RWPE2 (cell line): ENCODE results near the gene TCF12.

Experiments
- ATAC-seq: fragments of 200-7000 bp; cut with Tn5 transposase; 3 replicates; pipeline ENCODE4 v1.9.1; 2021; ENCODE audit warnings: low read depth
- DNase-seq: peaks from one replicate; pipeline ENCODE4 v3.0.0-alpha.2; 2020; ENCODE audit warnings: low spot score
- H3K27ac ChIP-seq: fragments of 450-650 bp; 2 replicates; pipeline ENCODE4 v1.5.1; 2017; ENCODE audit warnings: mild to moderate bottlenecking; ENCODE audit not compliant: poor library complexity, severe bottlenecking
- H3K27me3 ChIP-seq: fragments of 250-450 bp; sonication (Bioruptor Pico); 2 replicates; pipeline ENCODE4 v1.5.1; 2021; ENCODE audit warnings: mild to moderate bottlenecking, moderate library complexity; ENCODE audit not compliant: insufficient read depth, poor library complexity, severe bottlenecking
- H3K36me3 ChIP-seq: fragments of 250-450 bp; sonication (Bioruptor Pico); 2 replicates; pipeline ENCODE4 v1.5.1; 2020; ENCODE audit warnings: low read depth, mild to moderate bottlenecking, moderate library complexity
- H3K4me1 ChIP-seq: fragments of 250-450 bp; sonication (Bioruptor Pico); 2 replicates; pipeline ENCODE4 v1.5.1; 2021; ENCODE audit warnings: mild to moderate bottlenecking, moderate library complexity; ENCODE audit not compliant: insufficient read depth, poor library complexity, severe bottlenecking
- H3K4me3 ChIP-seq: fragments of 250-450 bp; sonication (Bioruptor Pico); 2 replicates; pipeline ENCODE4 v1.5.1; 2021; ENCODE audit warnings: mild to moderate bottlenecking, moderate library complexity; ENCODE audit not compliant: severe bottlenecking
- H3K9me3 ChIP-seq: fragments of 250-450 bp; sonication (Bioruptor Pico); 2 replicates; pipeline ENCODE4 v1.5.1; 2021; ENCODE audit warnings: mild to moderate bottlenecking, moderate library complexity; ENCODE audit not compliant: severe bottlenecking
- CTCF ChIP-seq: fragments of 450-650 bp; IDR thresholded peaks from one replicate; pipeline ENCODE4 v1.5.1; 2017; ENCODE audit warnings: mild to moderate bottlenecking, moderate library complexity; ENCODE audit not compliant: poor library complexity, severe bottlenecking

The TCF12 gene

GRCh38 chr15:57079931-57080620 is 161.6 kb downstream of the TCF12 start:
- peak; percentile 17; the same call in 1 of the 3 replicates for ATAC-seq
- DNase-seq, result no peak

GRCh38 chr15:57082054-57082728 is 163.7 kb downstream of the TCF12 start:
- no peak overlapping the region for H3K27ac ChIP-seq
- H3K4me3 ChIP-seq, result no peak overlapping the region
- H3K36me3 ChIP-seq, result no peaks in the 10 kb centered on the region
- H3K4me1 ChIP-seq, result peaks cover 3% of the 10 kb centered on the region
- ATAC-seq (peak; percentile 31; the same call in 1 of the 3 replicates), DNase-seq (no peak)
- no peaks in the 10 kb centered on the region for H3K27me3 ChIP-seq
- no peak for TF ChIP-seq CTCF
- H3K9me3 ChIP-seq, result no peaks in the 10 kb centered on the region

More at GRCh38 chr15:57079931-57080620, 161.6 kb downstream of the TCF12 start:
- Histone ChIP-seq H3K27me3 (no peaks in the 10 kb centered on the region), H3K4me1 (peaks cover 3% of the 10 kb centered on the region), H3K27ac (no peak overlapping the region), H3K4me3 (no peak overlapping the region), H3K9me3 (no peaks in the 10 kb centered on the region), H3K36me3 (no peaks in the 10 kb centered on the region)
- peak; percentile 9 for TF ChIP-seq CTCF

GRCh38 chr15:57084192-57084591 is 165.7 kb downstream of the TCF12 start:
- Histone ChIP-seq H3K4me3 (no peak overlapping the region), H3K9me3 (no peaks in the 10 kb centered on the region), H3K4me1 (peaks cover 3% of the 10 kb centered on the region), H3K36me3 (no peaks in the 10 kb centered on the region), H3K27ac (no peak overlapping the region), H3K27me3 (no peaks in the 10 kb centered on the region)
- no peak for TF ChIP-seq CTCF
- DNase-seq, result no peak
- ATAC-seq, result no peak

GRCh38 chr15:57085267-57085666 is 166.8 kb downstream of the TCF12 start:
- Histone ChIP-seq H3K9me3 (no peaks in the 10 kb centered on the region), H3K4me1 (peaks cover 3% of the 10 kb centered on the region), H3K36me3 (no peaks in the 10 kb centered on the region), H3K4me3 (no peak overlapping the region), H3K27ac (no peak overlapping the region), H3K27me3 (no peaks in the 10 kb centered on the region)
- TF ChIP-seq CTCF, result no peak
- ATAC-seq (0 out of 3 replicates have a peak, but pooled peaks have one; percentile 27), DNase-seq (no peak)
